ENCODE data around the gene AGTPBP1.

- TF ChIP-seq CTCF (conservative IDR thresholded peaks at IDR 0.05; ENCODE audit: low read length) (no peak), EZH2phosphoT487 (IDR thresholded peaks at IDR 0.05; ENCODE audit: borderline replicate concordance, low read depth, low read length) (no peak)
These were observed 88.6 kb downstream of the AGTPBP1 start for GRCh38 chr9:85653153-85653552.
